IgD-negative memory B cell (primary cell): ENCODE results near the gene PHACTR3. TPM values are rescaled to one million over a fixed set of nuclear protein-coding genes. Genes with fewer than 3 reads are reported as not detected.

Source experiments
- H3K27ac Mint-ChIP-seq, 3 donors: one replicate each; pipeline ENCODE4 v1.8.0; 2020 to 2022; ENCODE audit warnings: mild to moderate bottlenecking in 3 of 3, mixed read lengths in 3 of 3, moderate library complexity in 1 of 3
- H3K27me3 Mint-ChIP-seq: one replicate; pipeline ENCODE4 v1.8.0; 2021; ENCODE audit warnings: mixed read lengths
- H3K36me3 Mint-ChIP-seq: one replicate; pipeline ENCODE4 v1.8.0; 2020; ENCODE audit warnings: mild to moderate bottlenecking, mixed read lengths
- H3K4me1 Mint-ChIP-seq, 3 donors: one replicate each; pipeline ENCODE4 v1.8.0; 2020 to 2022; ENCODE audit warnings: mixed read lengths in 3 of 3, mild to moderate bottlenecking in 1 of 3
- H3K4me3 Mint-ChIP-seq, 4 donors: one replicate each; pipeline ENCODE4 v1.8.0; 2020 to 2022; ENCODE audit warnings: mild to moderate bottlenecking in 4 of 4, mixed read lengths in 4 of 4, moderate library complexity in 3 of 4
- H3K9me3 Mint-ChIP-seq, 3 donors: one replicate each; pipeline ENCODE4 v1.8.0; 2020 to 2021; ENCODE audit warnings: mixed read lengths in 3 of 3, mild to moderate bottlenecking in 1 of 3
- polyA plus RNA-seq: library from polyadenylated mRNA; unstranded; fragments of 300-500 nt; fragmentation: Illumina TruSeq; gene quantifications from one replicate; pipeline ENCODE4 v1.2.3, GENCODE V29; 2021

PHACTR3 gene
- polyA plus RNA-seq, 1 donor from 2014 or later = not detected

GRCh38 chr20:59730722-59731121 is 126.4 kb downstream of the PHACTR3 start:
- H3K4me3 Mint-ChIP-seq = no peak overlapping the region
- H3K4me1 Mint-ChIP-seq = no peaks in the 10 kb centered on the region
- no peaks in the 10 kb centered on the region for H3K36me3 Mint-ChIP-seq
- no peaks in the 10 kb centered on the region for H3K9me3 Mint-ChIP-seq
- H3K27ac Mint-ChIP-seq = no peak overlapping the region
- H3K27me3 Mint-ChIP-seq = peaks cover 2% of the 10 kb centered on the region

- Mint-ChIP-seq H3K27me3 (peaks cover 2% of the 10 kb centered on the region), H3K36me3 (no peaks in the 10 kb centered on the region), H3K4me3 (no peak overlapping the region), H3K9me3 (no peaks in the 10 kb centered on the region), H3K4me1 (no peaks in the 10 kb centered on the region), H3K27ac (no peak overlapping the region)
Observed at GRCh38 chr20:59731376-59731775, 127.0 kb downstream of the PHACTR3 start.

- H3K4me1 Mint-ChIP-seq = no peaks in the 10 kb centered on the region
- H3K9me3 Mint-ChIP-seq = no peaks in the 10 kb centered on the region
- H3K36me3 Mint-ChIP-seq = no peaks in the 10 kb centered on the region
- H3K27ac Mint-ChIP-seq = no peak overlapping the region
- H3K27me3 Mint-ChIP-seq = peaks cover 2% of the 10 kb centered on the region
- H3K4me3 Mint-ChIP-seq = no peak overlapping the region
Observed at GRCh38 chr20:59733351-59733750, 129.0 kb downstream of the PHACTR3 start.

GRCh38 chr20:59735486-59735885 is 131.1 kb downstream of the PHACTR3 start:
- Mint-ChIP-seq H3K36me3 (no peaks in the 10 kb centered on the region), H3K9me3 (peaks cover 0 to 3% (median 0%) of the 10 kb centered on the region in 3 donors), H3K27ac (no peak overlapping the region), H3K4me1 (no peaks in the 10 kb centered on the region), H3K27me3 (peaks cover 2% of the 10 kb centered on the region), H3K4me3 (no peak overlapping the region)

GRCh38 chr20:59735917-59736316 is 131.6 kb downstream of the PHACTR3 start:
- Mint-ChIP-seq H3K27me3 (peaks cover 2% of the 10 kb centered on the region), H3K9me3 (peaks cover 0 to 3% (median 0%) of the 10 kb centered on the region in 3 donors), H3K36me3 (no peaks in the 10 kb centered on the region), H3K4me1 (no peaks in the 10 kb centered on the region), H3K27ac (no peak overlapping the region), H3K4me3 (no peak overlapping the region)

GRCh38 chr20:59736366-59736765 is 132.0 kb downstream of the PHACTR3 start:
- Mint-ChIP-seq H3K4me1 (peaks cover 0 to under 1% (median 0%) of the 10 kb centered on the region in 3 donors), H3K27me3 (peaks cover 2% of the 10 kb centered on the region), H3K9me3 (peaks cover 0 to 3% (median 0%) of the 10 kb centered on the region in 3 donors), H3K36me3 (no peaks in the 10 kb centered on the region), H3K27ac (no peak overlapping the region), H3K4me3 (no peak overlapping the region)

- Mint-ChIP-seq H3K4me1 (peaks cover 0 to 2% (median 0%) of the 10 kb centered on the region in 3 donors), H3K9me3 (peaks cover 0 to 3% (median 0%) of the 10 kb centered on the region in 3 donors), H3K27me3 (peaks cover 2% of the 10 kb centered on the region), H3K36me3 (no peaks in the 10 kb centered on the region), H3K4me3 (no peak overlapping the region), H3K27ac (no peak overlapping the region)
Observed at GRCh38 chr20:59737073-59737666, 132.8 kb downstream of the PHACTR3 start.

- no peak overlapping the region for H3K27ac Mint-ChIP-seq
- no peak overlapping the region for H3K4me3 Mint-ChIP-seq
Observed at GRCh38 chr20:59737816-59738215, 133.5 kb downstream of the PHACTR3 start.

GRCh38 chr20:59738851-59739250 is 134.5 kb downstream of the PHACTR3 start:
- Mint-ChIP-seq H3K9me3 (peaks cover 0 to 3% (median 0%) of the 10 kb centered on the region in 3 donors), H3K4me3 (no peak overlapping the region), H3K36me3 (no peaks in the 10 kb centered on the region), H3K27me3 (peaks cover 2% of the 10 kb centered on the region), H3K4me1 (peaks cover 0 to 3% (median 0%) of the 10 kb centered on the region in 3 donors), H3K27ac (no peak overlapping the region)

More at GRCh38 chr20:59737816-59738215, 133.5 kb downstream of the PHACTR3 start:
- Mint-ChIP-seq H3K4me1 (peaks cover 0 to 3% (median 0%) of the 10 kb centered on the region in 3 donors), H3K36me3 (no peaks in the 10 kb centered on the region), H3K27me3 (peaks cover 2% of the 10 kb centered on the region), H3K9me3 (peaks cover 0 to 3% (median 0%) of the 10 kb centered on the region in 3 donors)

- Mint-ChIP-seq H3K4me1 (peaks cover 0 to 3% (median 0%) of the 10 kb centered on the region in 3 donors), H3K4me3 (no peak overlapping the region), H3K9me3 (peaks cover 0 to 3% (median 0%) of the 10 kb centered on the region in 3 donors), H3K27ac (no peak overlapping the region), H3K27me3 (no peaks in the 10 kb centered on the region), H3K36me3 (no peaks in the 10 kb centered on the region)
Observed at GRCh38 chr20:59740621-59741020, 136.3 kb downstream of the PHACTR3 start.

- Mint-ChIP-seq H3K9me3 (peaks cover 0 to 3% (median 0%) of the 10 kb centered on the region in 3 donors), H3K4me3 (no peak overlapping the region), H3K27me3 (no peaks in the 10 kb centered on the region), H3K36me3 (no peaks in the 10 kb centered on the region), H3K4me1 (peaks cover 0 to 3% (median 0%) of the 10 kb centered on the region in 3 donors), H3K27ac (no peak overlapping the region)
Observed at GRCh38 chr20:59741073-59741472, 136.7 kb downstream of the PHACTR3 start.

- H3K4me3 Mint-ChIP-seq = peak overlapping the region in 1 of 4 donors; percentile 65
- H3K4me1 Mint-ChIP-seq = peaks cover 0 to 3% (median 0%) of the 10 kb centered on the region in 3 donors
- no peaks in the 10 kb centered on the region for H3K27me3 Mint-ChIP-seq
- H3K27ac Mint-ChIP-seq = no peak overlapping the region
- peaks cover 0 to 3% (median 0%) of the 10 kb centered on the region in 3 donors for H3K9me3 Mint-ChIP-seq
- no peaks in the 10 kb centered on the region for H3K36me3 Mint-ChIP-seq
Observed at GRCh38 chr20:59742351-59743095, 138.2 kb downstream of the PHACTR3 start.

GRCh38 chr20:59743308-59743707 is 139.0 kb downstream of the PHACTR3 start:
- Mint-ChIP-seq H3K27me3 (no peaks in the 10 kb centered on the region), H3K9me3 (peaks cover 0 to 3% (median 0%) of the 10 kb centered on the region in 3 donors), H3K27ac (no peak overlapping the region), H3K4me1 (peaks cover 0 to 3% (median 0%) of the 10 kb centered on the region in 3 donors), H3K36me3 (no peaks in the 10 kb centered on the region), H3K4me3 (no peak overlapping the region)

- H3K36me3 Mint-ChIP-seq = no peaks in the 10 kb centered on the region
- no peak overlapping the region for H3K4me3 Mint-ChIP-seq
- H3K4me1 Mint-ChIP-seq = peaks cover 0 to 3% (median 0%) of the 10 kb centered on the region in 3 donors
- peaks cover 0 to 3% (median 0%) of the 10 kb centered on the region in 3 donors for H3K9me3 Mint-ChIP-seq
- H3K27me3 Mint-ChIP-seq = peaks cover under 1% of the 10 kb centered on the region
- H3K27ac Mint-ChIP-seq = no peak overlapping the region
Observed at GRCh38 chr20:59743767-59744485, 139.6 kb downstream of the PHACTR3 start.

- Mint-ChIP-seq H3K36me3 (no peaks in the 10 kb centered on the region), H3K9me3 (peaks cover 0 to 3% (median 0%) of the 10 kb centered on the region in 3 donors), H3K4me3 (no peak overlapping the region), H3K27ac (no peak overlapping the region), H3K4me1 (peaks cover 0 to 3% (median 0%) of the 10 kb centered on the region in 3 donors), H3K27me3 (peaks cover 3% of the 10 kb centered on the region)
Observed at GRCh38 chr20:59744756-59745155, 140.4 kb downstream of the PHACTR3 start.
